Mucosa of rectum (tissue), 2 donors: ENCODE results near the gene PKNOX2.

ENCODE experiments used
- H3K27ac ChIP-seq, 2 donors: one replicate each; pipeline ENCODE4 v1.7.0; 2013; ENCODE audit warnings: inconsistent platforms in 2 of 2, low read depth in 2 of 2, low read length in 2 of 2
- H3K27me3 ChIP-seq, 2 donors: one replicate each; pipeline ENCODE4 v1.7.0; 2013; ENCODE audit warnings: low read length in 2 of 2; ENCODE audit not compliant: control insufficient read depth in 2 of 2, insufficient read depth in 2 of 2
- H3K36me3 ChIP-seq, 2 donors: one replicate each; pipeline ENCODE4 v1.7.0; 2013; ENCODE audit warnings: low read length in 2 of 2; ENCODE audit not compliant: control insufficient read depth in 2 of 2, insufficient read depth in 2 of 2
- H3K4me1 ChIP-seq, 2 donors: one replicate each; pipeline ENCODE4 v1.7.0; 2013; ENCODE audit warnings: low read length in 2 of 2, mild to moderate bottlenecking in 1 of 2; ENCODE audit not compliant: control insufficient read depth in 2 of 2, insufficient read depth in 2 of 2
- H3K4me3 ChIP-seq, 2 donors: one replicate each; pipeline ENCODE4 v1.7.0; 2013; ENCODE audit warnings: low read length in 2 of 2
- H3K9ac ChIP-seq, 2 donors: one replicate each; pipeline ENCODE4 v1.7.0; 2013; ENCODE audit warnings: low read length in 2 of 2, low read depth in 1 of 2, mild to moderate bottlenecking in 1 of 2
- H3K9me3 ChIP-seq, 2 donors: one replicate each; pipeline ENCODE4 v1.7.0; 2013; ENCODE audit warnings: low read length in 2 of 2; ENCODE audit not compliant: control insufficient read depth in 2 of 2
- donor health status: healthy.
- donor health status: Normal muscosa, but diverticular disease.

PKNOX2 gene

DNA sequence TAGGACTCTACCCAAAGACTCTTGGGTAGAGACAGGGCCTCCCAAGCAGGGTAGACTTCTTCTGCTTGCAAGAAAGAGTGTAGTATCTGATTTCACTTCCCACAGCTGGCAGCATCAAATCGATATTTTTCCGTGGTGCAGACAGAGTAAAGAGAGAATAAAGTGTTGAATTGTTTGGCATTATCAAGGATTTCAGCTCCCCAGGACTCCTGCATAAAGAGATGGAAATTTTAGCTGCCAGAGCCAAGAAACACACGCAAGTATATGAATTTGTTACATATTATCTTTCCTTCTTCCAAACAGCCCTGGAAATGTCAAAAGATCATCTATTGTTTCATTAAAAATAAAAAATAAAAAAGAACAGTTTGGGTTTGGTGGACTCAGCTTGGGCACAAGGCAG is 136.8 kb downstream of the PKNOX2 start:
- Histone ChIP-seq H3K36me3 (no peaks in the 10 kb centered on the region), H3K27me3 (no peaks in the 10 kb centered on the region), H3K9ac (no peak overlapping the region), H3K4me3 (no peak overlapping the region), H3K27ac (no peak overlapping the region), H3K9me3 (no peaks in the 10 kb centered on the region), H3K4me1 (no peaks in the 10 kb centered on the region)

DNA sequence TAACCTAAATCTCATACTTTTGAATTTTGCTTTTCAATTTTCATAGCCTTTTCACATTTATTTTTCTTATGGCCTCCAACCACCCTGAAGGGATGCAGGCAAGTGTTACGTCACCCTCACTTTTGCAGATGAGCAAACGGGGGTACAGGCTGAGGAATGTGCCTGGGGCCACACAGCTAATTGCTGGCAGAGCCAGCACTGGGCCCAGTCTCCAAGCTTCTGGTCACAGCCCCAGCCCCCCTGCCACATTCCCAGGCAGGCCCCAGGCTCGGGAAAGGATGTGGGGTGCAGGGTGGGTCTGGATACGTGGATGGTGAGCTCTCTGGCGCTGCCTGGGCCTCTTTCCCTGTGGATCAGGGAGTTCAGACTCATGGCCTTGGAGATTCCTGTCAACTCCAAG is 138.6 kb downstream of the PKNOX2 start:
- no peaks in the 10 kb centered on the region for H3K4me1 ChIP-seq
- no peaks in the 10 kb centered on the region for H3K36me3 ChIP-seq
- no peak overlapping the region for H3K9ac ChIP-seq
- H3K27me3 ChIP-seq: no peaks in the 10 kb centered on the region
- H3K9me3 ChIP-seq: no peaks in the 10 kb centered on the region
- no peak overlapping the region for H3K27ac ChIP-seq
- no peak overlapping the region for H3K4me3 ChIP-seq

DNA sequence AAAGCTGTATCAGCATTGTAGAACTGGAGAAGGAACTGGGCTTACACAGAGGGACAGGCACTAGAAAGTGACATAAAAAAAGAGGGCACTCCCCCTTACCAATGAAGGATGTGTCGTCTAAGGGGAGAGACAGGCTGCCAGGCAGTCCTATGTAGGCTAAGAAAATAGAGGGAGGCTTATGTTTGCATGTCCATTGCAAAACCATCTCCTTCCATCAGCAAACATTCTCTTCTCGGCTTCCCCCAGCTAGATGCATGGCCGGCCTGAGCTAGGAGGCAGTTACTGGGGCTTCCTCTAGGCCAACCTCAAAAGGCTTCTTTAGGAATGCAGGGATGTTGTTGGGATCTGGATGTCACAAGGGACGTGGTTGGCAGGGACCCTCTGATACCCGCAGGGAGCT is 139.1 kb downstream of the PKNOX2 start:
- Histone ChIP-seq H3K27ac (no peak overlapping the region), H3K9ac (no peak overlapping the region), H3K4me1 (no peaks in the 10 kb centered on the region), H3K36me3 (no peaks in the 10 kb centered on the region), H3K27me3 (no peaks in the 10 kb centered on the region), H3K4me3 (no peak overlapping the region), H3K9me3 (no peaks in the 10 kb centered on the region)

DNA sequence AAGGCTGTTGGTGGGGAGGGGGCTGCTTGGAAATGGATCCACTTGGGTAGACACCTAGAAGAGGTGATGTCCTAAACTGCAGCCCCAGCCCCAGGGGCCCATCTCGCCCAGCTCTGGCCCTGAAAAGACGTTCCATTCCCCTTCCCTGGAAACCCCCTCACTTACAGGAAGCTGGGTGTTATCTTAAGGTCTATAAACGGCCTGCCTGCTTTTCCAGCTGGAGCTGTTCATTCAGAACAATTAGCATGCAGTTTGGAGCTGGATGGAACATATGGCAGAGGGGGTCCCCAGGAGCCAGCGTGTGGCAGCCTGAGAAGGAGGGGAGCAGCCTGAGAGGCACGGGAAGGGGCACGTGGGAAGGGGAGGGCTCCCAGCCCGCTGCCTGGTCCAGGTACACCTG is 139.6 kb downstream of the PKNOX2 start:
- no peaks in the 10 kb centered on the region for H3K36me3 ChIP-seq
- H3K4me1 ChIP-seq: no peaks in the 10 kb centered on the region
- H3K27ac ChIP-seq: no peak overlapping the region
- no peak overlapping the region for H3K4me3 ChIP-seq
- H3K9ac ChIP-seq: no peak overlapping the region
- H3K9me3 ChIP-seq: no peaks in the 10 kb centered on the region
- H3K27me3 ChIP-seq: no peaks in the 10 kb centered on the region

DNA sequence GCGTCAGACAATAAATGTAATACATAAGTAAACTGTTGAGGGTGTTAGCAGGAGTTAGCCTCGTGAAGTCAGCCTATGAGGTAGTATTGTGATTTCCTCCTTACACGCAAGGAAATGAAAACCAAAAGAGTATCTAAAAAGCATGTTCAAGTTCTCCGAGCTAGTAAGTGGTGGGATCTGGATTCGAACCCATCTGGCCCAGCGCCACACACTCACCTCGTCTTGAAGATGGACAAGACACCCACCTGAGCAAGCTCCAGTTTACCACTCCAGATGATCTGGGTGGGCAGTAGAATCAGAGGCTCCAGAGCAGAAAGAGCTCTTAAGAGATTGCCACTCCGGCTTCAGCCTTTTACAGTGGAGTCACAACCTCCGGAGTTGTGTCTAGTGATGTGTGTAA is 140.3 kb downstream of the PKNOX2 start:
- H3K27me3 ChIP-seq: no peaks in the 10 kb centered on the region
- H3K36me3 ChIP-seq: no peaks in the 10 kb centered on the region
- H3K4me1 ChIP-seq: no peaks in the 10 kb centered on the region
- no peak overlapping the region for H3K27ac ChIP-seq
- no peak overlapping the region for H3K9ac ChIP-seq
- no peaks in the 10 kb centered on the region for H3K9me3 ChIP-seq
- H3K4me3 ChIP-seq: no peak overlapping the region

DNA sequence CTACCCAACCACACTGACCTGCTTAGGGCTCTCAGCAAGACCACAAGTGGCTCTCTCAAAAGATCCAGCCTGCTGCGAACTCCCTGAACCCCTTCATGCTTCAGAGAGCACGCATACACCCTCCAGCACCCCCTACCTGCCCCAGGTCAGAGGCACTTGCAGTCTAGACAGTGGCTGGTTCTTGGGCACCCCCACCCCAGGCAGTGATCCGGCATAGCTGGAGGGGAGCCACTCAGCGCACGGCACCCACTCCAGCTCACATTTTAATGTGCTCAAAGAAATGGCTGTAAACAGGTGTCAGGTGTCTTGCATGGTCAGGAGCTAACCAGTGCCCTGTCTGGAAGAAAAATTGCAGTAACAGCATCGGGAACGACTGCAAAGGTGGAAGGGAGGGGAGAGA is 140.8 kb downstream of the PKNOX2 start:
- Histone ChIP-seq H3K27ac (no peak overlapping the region), H3K9me3 (no peaks in the 10 kb centered on the region), H3K4me3 (no peak overlapping the region), H3K9ac (no peak overlapping the region), H3K36me3 (no peaks in the 10 kb centered on the region), H3K27me3 (no peaks in the 10 kb centered on the region), H3K4me1 (no peaks in the 10 kb centered on the region)

DNA sequence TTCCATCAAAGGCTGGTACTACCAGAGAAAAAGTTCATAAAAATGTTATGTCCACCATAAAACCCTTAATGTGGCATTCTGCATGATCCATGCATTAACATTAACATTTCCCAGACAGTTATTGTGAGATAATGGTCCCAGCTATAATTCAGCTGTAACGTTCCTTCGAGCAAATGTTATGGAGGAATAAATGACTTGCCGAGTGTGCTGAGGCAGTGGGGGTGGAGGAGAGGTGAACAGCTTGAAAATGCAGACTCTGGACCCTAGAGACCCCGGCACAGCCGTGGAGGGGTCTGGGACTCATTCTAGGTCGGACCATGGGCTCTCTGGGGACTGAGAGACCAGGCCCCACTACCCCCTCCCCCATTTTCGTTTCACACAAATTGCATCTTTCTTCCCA is 141.9 kb downstream of the PKNOX2 start:
- Histone ChIP-seq H3K4me3 (no peak overlapping the region), H3K9me3 (no peaks in the 10 kb centered on the region), H3K27me3 (no peaks in the 10 kb centered on the region), H3K36me3 (no peaks in the 10 kb centered on the region), H3K9ac (no peak overlapping the region), H3K27ac (no peak overlapping the region), H3K4me1 (no peaks in the 10 kb centered on the region)

DNA sequence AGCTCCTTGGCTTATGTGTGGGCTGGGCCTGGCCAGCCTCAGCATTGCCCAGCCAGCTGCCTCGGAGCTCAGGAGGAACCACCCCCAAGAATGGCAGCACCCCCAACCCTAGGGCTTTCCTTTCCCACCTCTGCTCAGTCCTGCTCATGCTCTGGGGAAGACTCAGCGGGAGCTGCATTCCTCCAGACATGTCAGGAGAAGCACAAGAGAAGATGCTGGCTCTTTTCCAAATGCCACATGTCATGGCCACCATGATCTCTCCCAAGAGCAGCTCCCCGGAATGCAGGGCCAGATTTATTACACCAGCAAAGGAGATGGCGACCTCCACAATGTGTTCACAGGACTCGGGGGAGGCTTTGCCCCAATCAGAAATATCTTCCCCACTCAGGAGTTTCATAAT is 143.7 kb downstream of the PKNOX2 start:
- no peaks in the 10 kb centered on the region for H3K27me3 ChIP-seq
- H3K27ac ChIP-seq: no peak overlapping the region
- H3K9me3 ChIP-seq: no peaks in the 10 kb centered on the region
- no peaks in the 10 kb centered on the region for H3K36me3 ChIP-seq
- no peaks in the 10 kb centered on the region for H3K4me1 ChIP-seq
- no peak overlapping the region for H3K9ac ChIP-seq
- H3K4me3 ChIP-seq: no peak overlapping the region

DNA sequence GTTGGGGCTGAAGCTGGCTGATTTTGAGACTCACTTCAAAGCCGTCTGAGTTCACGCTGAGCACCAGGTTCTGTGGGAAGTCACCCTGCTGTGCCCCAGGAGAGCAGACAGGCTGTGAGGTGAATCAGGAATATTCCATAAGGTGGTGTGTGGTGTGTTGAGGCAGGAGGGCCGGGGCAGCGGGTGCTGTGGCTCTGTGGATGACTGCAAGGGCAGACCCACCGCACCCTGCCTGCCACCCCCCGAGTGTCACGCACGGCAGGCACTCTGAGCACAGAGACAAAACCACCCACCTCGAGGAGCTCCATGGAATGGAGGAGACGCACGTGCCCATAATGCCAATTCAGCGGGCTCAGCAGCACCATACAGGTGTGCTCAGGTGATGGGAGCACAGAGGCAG is 147.8 kb downstream of the PKNOX2 start:
- no peak overlapping the region for H3K9ac ChIP-seq
- H3K27me3 ChIP-seq: no peaks in the 10 kb centered on the region
- H3K4me1 ChIP-seq: peaks cover 0 to 2% of the 10 kb centered on the region in 2 donors
- H3K4me3 ChIP-seq: no peak overlapping the region
- H3K27ac ChIP-seq: no peak overlapping the region
- no peaks in the 10 kb centered on the region for H3K36me3 ChIP-seq
- H3K9me3 ChIP-seq: no peaks in the 10 kb centered on the region

DNA sequence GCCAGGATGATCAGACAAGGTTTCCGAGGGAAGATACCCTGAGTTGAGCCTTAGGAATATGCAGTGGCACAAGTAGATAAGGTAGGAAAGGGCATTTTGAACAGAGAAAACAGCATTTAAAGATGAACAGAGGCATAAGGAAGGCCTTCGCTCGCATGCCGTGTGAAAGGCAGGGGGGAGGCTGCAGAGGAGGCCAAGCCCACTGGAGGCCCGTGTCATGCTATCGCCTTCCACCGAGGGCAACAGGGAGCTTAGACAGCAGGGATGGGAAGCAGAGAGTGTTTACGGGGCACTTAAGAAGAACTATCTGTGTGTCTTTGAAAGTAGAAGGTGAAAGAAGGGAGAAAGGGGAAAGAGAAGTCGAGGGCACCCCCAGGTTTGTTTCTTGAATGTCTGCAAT is 148.3 kb downstream of the PKNOX2 start:
- H3K9me3 ChIP-seq: no peaks in the 10 kb centered on the region
- no peaks in the 10 kb centered on the region for H3K27me3 ChIP-seq
- H3K4me1 ChIP-seq: peaks cover 0 to 2% of the 10 kb centered on the region in 2 donors
- H3K36me3 ChIP-seq: no peaks in the 10 kb centered on the region
- no peak overlapping the region for H3K4me3 ChIP-seq
- H3K27ac ChIP-seq: no peak overlapping the region
- no peak overlapping the region for H3K9ac ChIP-seq
